Right kidney (tissue), 1 donor: Measurements from ENCODE around the gene PDE9A.
A peak's percentile ranks its signal among the peaks of the same experiment; 100 is the strongest.

ENCODE experiments used
- DNase-seq: peaks from one replicate; pipeline ENCODE4 v3.0.0-alpha.2; 2016

PDE9A gene

GRCh38 chr21:42777064-42777756 is 123.8 kb downstream of the PDE9A start:
- DNase-seq = no peak

GRCh38 chr21:42777757-42778344 is 124.4 kb downstream of the PDE9A start:
- peak; percentile 48 for DNase-seq

- no peak for DNase-seq
Measured at GRCh38 chr21:42779431-42779861, 126.0 kb downstream of the PDE9A start.

GRCh38 chr21:42780617-42781016 is 127.2 kb downstream of the PDE9A start:
- no peak for DNase-seq

- DNase-seq = peak; percentile 78
Measured at GRCh38 chr21:42781150-42781970, 127.9 kb downstream of the PDE9A start.

- DNase-seq = no peak
Measured at GRCh38 chr21:42781971-42782722, 128.7 kb downstream of the PDE9A start.

GRCh38 chr21:42782723-42783242 is 129.4 kb downstream of the PDE9A start:
- no peak for DNase-seq

GRCh38 chr21:42784276-42784675 is 130.9 kb downstream of the PDE9A start:
- no peak for DNase-seq

- DNase-seq = no peak
Measured at GRCh38 chr21:42784896-42785451, 131.6 kb downstream of the PDE9A start.

GRCh38 chr21:42785666-42786427 is 132.4 kb downstream of the PDE9A start:
- no peak for DNase-seq

- no peak for DNase-seq
Measured at GRCh38 chr21:42786884-42787283, 133.5 kb downstream of the PDE9A start.

GRCh38 chr21:42787613-42788012 is 134.2 kb downstream of the PDE9A start:
- no peak for DNase-seq

GRCh38 chr21:42790520-42791065 is 137.2 kb downstream of the PDE9A start:
- no peak for DNase-seq

GRCh38 chr21:42793774-42794173 is 140.4 kb downstream of the PDE9A start:
- DNase-seq = no peak

- no peak for DNase-seq
Measured at GRCh38 chr21:42794551-42794950, 141.1 kb downstream of the PDE9A start.

- no peak for DNase-seq
Measured at GRCh38 chr21:42796327-42797062, 143.1 kb downstream of the PDE9A start.

GRCh38 chr21:42797522-42797921 is 144.1 kb downstream of the PDE9A start:
- no peak for DNase-seq

GRCh38 chr21:42798106-42798505 is 144.7 kb downstream of the PDE9A start:
- no peak for DNase-seq

- no peak for DNase-seq
Measured at GRCh38 chr21:42799516-42799915, 146.1 kb downstream of the PDE9A start.

- DNase-seq = no peak
Measured at GRCh38 chr21:42799948-42800347, 146.5 kb downstream of the PDE9A start.
